NCI-H82 treated with DMSO at 0.1 percent for 48 hours (cell line): ENCODE data around the gene ZBTB44.
"Not testable (repeated sequence)": the region's sequence is repeated elsewhere in the genome, so short reads cannot be mapped to it uniquely, and the experiment has no call there.

Experiments
- DNase-seq: peaks from one replicate; lab custom pipeline; 2025; ENCODE audit not compliant: unreplicated experiment; lab: John Stamatoyannopoulos, UW

The ZBTB44 gene

DNA sequence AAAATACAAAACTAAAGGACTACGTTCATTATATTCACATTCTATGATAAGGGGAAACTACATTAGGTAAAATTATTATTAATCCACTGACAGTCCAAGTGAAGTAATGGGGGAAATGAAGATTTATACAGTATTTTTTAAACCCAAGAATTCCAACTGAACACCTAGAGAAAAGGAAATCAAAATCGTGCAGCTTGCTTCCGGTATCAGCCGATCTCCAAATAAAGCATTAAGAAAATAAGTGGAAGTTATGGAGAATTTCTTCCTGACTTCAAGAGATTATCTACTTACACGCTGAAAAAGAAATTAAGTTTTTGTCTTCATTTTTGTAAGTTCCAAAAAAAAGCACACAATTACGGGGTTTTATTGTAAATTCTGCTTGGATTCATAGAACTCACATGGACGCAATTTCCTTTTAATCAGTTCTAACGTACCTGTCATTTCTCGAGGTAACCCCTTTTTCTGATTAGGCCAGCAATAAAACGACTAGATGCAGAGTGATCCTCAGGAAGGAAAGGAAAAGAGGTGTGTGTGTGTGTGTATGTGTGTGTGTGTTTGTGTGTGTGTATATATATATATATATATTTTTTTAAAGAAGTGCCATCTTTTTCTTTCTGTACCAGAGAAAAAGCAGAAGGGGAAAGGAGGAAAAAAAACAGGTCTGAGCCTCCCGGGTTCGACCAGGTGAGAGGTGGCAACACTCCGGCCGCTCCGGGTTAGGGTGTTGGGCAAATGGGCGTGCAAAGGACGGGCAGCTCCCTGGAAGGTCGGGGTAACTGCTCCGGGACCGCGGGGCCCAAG lies 1.1 kb downstream of the ZBTB44 start:
- no peak for DNase-seq

DNA sequence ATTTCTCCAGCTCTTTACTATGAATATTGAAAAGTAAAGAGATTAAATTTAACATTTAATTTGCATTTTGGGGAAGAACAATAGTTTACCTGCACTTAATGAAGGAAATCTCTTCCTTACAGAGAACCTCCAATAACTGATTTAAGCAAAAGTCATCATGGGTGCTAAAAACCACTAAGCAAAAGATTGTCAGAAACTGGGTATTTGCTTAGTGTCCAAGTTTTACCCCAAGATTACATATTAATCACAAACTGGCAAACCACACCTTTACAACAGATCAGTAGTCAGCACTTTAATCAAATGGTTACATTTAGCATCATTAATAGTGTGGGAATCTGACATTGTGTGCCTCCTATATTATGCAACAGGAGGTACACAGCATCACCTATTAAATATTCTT lies 2.7 kb downstream of the ZBTB44 start:
- no peak for DNase-seq

DNA sequence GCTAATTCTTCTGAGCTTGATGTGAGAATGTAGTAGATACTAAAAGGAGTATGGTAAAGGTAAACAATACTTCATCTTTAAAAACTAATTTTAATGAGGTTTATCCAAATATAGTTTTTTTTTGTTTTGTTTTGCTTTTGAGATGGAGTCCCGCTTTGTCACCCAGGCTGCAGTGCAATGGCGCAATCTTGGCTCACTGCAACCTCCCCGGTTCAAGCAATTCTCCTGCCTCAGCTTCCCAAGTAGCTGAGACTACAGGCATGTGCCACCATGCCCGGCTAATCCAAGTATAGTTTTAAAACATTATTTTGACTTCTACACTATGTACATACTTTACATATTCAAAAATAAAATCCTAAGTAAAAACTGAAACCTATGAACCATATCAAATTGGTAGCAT lies 4.1 kb downstream of the ZBTB44 start:
- no peak for DNase-seq

DNA sequence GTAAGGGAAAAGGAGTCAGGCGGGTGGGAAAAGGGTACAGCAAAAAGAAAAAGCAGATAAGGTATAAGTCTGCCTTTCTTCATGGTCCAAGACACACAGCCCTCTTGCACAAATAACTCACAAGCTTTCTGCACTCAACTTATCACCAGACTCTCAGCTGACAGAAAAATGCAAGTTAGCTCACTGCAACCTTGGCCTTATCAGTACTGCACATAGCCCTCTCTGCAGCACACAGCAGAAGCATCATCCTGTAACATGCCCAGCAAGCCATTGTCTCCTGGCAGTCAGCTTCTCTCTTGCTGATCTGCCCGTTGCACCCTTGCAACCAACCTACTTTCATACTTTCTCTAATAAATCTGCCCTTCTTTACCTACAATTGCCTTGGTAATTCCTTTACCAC lies 5.8 kb downstream of the ZBTB44 start:
- DNase-seq, result no peak

DNA sequence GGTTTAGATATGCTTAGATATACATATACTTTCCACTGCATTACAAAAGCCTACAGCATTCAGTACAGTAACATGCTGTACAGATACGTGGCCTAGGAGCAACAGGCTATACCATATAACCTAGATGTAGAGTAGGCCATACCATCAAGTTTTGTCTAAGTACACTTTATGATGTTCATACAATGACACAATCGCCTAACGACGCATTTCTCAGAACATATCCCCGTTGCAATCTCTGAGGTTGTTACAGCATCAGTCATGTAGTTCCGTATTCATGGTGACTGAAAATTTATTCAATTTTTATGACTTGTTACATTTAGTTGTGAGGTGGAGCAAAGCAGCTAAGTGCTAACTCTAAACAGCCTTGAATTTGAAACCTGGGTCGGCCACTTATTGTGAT lies 6.7 kb downstream of the ZBTB44 start:
- no peak for DNase-seq

DNA sequence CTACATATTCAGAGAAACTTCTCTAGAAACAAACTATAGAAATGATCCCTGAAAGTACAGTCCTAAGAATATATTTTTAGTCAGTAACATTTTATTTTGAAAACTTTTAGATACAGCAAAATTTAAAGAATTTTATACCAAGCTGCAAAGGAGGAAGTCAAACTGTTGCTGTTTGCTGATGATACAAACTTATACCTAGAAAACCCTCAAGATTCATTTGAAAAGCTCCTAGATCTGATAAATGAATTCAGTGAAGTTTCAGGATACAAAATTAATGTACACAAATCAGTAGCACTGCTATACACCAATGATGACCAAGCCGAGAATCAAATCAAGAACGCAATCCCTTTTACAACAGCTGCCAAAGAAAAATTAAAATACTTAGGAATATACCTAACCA lies 10.1 kb downstream of the ZBTB44 start:
- no peak for DNase-seq

DNA sequence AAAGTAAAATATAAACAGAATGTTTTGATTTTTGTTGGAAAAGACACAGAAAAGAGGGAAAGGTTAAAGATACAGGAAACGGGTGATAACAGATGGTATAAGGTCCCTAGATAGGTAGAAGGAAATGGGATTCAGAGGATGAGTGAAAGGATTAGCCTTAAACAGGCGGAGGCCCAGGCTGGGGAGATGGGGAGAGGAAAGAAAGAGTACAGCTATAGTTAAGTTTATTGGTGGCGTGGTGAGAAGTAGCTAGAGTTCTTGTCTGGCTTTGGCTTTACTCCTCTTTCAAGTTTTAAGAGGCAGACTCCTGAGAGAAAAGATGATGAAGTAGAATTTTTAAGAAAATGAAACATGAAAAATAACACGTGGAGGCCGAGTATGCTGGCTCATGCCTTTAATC lies 13.7 kb downstream of the ZBTB44 start:
- peak; percentile 91 for DNase-seq

DNA sequence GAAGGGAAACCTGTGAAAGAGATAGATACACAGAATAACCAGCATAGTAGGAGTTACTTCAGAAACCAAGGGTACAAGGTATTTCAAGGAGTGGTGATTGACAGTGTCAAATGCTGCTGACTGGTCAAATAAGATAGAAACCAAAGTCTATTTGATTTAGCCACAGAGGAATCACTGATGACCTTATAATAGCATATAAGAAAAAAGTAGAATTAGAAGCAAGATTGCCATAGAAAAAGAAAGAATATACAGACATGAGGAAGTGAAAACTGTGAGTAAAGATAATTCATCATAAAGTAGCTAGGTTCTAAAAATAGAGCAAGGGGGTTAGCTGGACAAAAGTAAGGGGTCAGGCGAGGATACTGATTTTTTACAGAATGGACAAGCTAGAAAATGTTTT lies 14.2 kb downstream of the ZBTB44 start:
- no peak for DNase-seq

DNA sequence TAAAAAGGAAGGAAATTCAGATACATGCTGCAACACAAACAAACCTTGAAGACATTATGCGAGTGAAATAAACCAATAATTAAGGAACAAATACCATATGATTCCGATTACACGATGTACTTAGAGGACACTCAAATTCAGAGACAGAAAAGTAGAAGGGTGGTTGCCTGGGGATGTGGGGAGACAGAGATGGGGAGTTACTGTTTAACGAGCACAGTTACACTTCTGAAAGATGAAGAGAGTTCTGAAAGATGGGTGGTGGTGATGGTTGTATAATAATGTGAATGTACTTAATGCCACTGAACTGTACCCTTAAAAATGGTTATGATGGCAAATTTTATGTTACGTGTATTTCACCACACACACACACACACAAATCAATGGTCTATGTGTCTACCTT lies 14.7 kb downstream of the ZBTB44 start:
- no peak for DNase-seq

DNA sequence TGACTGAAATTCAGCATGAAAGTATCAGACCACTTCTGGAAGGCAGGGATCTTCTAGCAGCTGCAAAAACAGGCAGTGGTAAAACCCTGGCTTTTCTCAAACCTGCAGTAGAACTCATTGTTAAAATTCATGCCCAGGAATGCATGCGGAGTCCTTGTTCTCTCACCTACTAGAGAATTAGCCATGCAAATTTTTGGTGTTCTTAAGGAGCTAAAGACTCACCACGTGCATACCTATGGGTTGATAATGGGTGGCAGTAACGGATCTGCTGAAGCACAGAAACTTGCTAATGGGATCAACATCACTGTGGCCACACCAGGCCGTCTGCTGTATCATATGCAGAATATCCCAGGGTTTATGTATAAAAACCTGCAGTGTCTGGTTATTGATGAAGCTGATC lies 19.1 kb downstream of the ZBTB44 start:
- peak; percentile 7 for DNase-seq

DNA sequence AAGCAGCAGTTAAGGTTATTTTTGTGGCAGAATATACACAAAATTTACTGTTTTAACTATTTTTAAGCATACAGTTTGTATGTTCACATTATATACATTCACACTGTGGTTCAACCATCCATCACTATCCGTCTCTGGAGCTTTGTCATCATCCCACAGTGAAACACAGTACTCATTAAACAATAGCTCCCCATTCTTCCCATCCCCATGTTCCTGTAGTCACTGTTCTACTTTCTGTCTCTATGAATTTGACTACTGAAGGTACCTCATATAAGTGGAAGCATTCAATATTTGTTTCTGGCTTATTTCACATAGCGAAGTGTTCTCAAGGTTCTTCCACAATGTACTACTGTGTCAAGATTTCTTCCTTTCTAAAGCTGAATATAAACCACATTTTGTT lies 32.6 kb downstream of the ZBTB44 start:
- no peak for DNase-seq

DNA sequence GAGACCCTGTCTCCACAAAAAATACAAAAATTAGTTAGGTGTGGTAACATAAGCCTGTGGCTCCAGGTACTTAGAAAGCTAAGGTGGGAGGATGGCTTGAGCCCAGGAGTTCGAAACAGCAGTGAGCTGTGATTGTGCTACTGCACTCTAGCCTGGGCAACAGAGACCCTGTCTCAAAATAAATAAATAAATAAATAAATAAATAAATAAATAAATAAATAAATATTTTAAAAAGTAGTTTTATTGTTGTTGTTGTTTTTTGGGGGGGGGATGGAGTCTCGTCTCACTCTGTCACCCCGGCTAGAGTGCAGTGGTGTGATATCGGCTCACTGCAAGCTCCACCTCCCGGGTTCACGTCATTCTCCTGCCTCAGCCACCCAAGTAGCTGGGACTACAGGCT lies 33.4 kb downstream of the ZBTB44 start:
- DNase-seq, result not testable (repeated sequence)

DNA sequence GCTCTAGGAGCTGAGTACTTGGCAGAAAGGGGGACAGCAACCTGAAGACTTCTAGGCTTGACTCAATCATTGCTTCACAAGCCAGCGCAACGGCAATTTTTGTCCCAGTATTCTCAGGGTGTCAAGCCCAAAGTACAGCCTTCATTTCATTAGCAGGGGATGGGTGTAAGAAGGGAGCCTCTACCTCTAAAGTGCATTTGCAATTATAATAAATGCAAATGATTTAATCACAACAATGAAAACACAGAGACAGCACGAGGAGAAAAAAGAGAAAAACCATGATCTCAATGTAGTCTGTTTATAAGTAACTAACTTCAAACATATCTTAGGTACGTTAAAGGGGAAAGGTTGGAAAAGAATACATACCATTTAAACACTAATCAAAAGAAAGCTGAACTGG lies 34.7 kb downstream of the ZBTB44 start:
- DNase-seq, result no peak

DNA sequence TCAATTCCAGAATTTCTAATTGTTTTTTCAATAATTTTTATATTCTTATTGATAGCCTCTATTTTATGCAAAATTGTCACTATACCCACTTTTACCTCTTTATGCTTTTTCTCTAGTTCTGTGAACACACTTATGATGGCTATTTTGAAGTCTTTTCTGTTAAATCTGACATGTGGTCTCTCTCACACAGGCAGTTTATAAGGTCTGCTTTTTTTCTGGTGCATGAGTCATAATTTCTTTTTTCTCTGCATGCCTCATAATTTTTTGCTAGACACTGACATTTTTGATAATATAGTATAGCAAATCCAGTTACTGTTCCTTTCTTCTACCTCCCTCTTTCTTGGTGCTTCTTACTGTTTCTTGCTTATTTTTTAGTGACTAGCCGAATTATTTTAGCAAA lies 36.0 kb downstream of the ZBTB44 start:
- DNase-seq, result no peak

DNA sequence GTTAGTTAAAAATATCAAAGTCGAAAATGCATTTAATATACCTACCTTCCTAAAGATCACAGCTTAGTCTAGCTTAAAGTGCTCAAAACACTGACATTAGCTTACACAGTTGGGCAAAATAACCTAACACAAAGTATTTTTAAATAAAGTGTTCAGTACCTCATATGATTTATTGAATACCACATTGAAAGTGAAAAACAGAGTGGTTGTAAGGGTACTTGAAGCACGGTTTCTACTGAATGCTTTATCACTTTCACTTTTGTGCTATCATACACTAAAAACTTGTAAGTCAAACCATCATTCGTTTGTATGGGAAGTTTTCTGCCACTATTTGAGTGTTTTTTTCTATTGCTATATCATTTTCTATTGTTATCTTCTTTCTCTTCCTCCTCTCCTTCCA lies 36.6 kb downstream of the ZBTB44 start:
- no peak for DNase-seq

DNA sequence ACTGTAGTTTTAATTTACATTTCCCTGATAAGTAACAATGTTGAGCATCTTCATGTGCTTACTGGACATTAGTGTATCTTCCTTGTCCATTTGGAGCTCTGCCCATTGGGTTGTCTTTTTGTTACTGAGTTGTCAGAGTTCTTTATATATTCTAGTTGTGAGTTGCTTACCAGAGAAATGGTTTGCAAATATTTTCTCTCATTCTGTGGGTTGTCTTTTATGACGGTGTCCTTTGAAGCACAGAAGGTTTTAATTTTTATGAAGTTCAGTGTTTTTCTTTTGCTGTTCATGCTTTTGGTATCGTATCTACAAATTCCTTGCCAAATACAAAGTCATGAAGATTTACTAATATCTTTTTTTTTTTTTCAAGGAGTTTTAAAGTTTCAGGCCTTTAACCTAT lies 42.4 kb downstream of the ZBTB44 start:
- no peak for DNase-seq

DNA sequence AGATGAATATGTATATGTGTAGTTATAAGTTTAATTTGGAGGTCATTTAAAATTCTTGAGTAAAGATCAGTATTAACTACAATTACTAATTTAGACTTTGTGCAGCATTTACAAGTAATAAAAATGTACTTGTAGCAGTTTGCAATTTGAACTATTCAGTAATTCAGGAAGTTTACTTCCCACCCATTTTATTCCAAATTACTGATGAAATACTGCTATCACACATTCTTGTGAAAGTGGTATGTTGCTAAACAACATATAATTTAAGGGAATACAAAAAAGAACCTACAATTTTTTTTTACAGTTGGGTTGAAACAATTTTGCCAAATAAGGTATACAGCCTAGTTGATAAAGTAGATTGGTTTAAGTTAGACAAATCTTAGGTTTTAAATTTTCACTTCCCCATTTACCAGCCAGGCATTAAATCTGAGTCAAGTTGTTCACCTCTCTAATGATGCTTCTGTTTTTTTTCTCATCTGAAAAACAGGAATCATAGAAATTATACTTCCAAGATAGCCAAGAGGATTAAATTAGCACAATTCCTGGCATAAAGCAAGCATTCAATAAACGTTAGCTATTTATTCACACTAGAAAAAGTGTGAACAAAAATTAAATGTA lies 45.3 kb downstream of the ZBTB44 start:
- DNase-seq, result no peak

DNA sequence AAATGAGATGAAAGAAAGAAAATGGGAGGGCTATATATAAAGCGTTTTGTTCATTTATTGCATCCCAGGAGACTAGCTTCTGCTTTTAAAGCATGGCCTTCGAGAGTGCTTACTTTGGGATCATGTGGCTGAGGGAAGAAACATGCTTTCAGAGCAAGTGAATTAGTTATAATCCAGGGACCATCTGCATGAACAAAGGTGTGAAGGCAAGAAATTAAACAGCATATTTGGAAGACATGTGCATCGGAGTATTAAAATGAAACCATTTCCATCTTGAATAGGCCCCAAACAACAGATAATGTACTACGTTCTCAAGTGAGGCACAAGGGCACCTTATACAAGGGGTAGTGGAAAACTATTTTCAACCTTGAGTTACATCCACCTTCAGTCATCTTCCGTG lies 51.4 kb downstream of the ZBTB44 start:
- DNase-seq, result no peak

DNA sequence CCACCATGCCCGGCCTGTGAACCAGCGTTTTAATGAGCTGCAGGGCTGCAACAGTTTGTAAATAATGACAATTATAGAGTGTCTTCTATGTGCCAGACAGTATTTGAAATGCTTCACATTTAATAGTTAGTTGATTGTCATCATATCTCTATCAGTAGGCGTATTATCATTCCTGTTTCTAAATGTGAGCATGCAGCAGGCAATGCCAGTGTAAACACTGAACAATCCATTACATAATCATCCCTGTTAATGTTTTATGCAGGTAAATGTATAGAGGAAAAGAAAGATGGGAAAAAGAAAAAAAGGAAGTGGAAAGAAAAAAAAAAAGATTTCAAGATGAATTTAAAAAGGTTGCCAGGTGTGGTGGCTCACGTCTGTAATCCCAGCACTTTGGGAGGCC lies 52.3 kb downstream of the ZBTB44 start:
- no peak for DNase-seq

DNA sequence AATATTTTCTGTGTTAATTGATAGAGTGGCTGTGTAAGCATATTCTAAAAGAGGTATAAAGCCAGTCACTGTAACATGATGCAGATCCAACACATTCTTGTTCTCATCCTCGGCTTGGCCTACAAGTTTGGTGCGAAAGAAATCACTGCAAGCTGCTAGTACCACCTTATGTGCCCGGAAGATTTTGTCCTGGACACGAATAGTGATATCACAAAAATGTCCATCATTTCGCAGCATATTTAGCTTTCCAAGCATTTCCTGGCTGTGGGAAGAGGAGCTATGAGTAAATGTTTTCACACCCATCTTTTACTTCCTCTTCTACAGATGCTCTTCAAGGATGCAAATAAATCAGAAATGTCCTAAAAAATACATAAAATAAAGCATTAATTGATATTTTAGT lies 53.1 kb downstream of the ZBTB44 start:
- DNase-seq, result no peak

DNA sequence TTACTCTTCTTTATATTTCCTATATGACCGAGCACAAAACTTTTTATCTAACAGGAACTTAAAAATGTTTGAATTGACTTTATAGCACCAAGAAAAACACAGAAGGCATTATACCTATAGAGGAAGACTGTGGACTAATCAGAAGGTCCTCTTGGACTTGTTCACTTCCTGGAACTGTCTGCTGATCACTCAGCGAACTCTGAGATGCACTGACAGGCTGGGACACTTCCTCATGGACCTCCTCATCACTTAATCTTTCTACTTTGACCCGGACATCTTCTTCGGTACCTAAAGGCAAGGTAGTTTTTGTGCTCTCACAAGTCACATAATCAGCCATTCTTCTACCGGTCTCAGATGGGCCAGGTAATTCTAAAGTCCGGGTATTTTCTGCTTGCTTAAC lies 54.0 kb downstream of the ZBTB44 start:
- DNase-seq, result no peak

DNA sequence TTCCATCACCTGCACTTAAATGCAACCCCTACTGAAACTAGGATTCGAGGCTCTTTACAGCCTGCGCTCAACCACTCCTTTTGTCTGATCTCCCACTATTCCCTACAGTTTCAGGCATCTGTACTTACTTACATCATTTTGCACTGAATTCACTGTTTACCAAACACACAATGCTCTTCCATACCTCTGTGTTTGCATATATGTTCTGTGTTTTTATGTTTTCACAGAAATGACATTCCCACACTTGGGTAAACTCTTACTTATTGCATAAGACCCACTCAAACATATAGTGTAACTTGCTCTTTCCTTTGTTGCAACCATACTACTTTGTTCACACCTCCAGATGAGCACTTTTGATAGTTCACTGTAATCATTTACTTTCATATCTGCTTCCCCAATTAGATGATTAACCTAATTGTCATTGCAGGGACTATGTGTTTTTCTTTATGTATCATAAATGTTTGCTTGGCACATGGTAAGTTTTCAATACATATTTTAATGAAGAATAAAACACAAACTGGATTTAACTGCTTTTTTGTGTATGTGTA lies 54.6 kb downstream of the ZBTB44 start:
- no peak for DNase-seq

DNA sequence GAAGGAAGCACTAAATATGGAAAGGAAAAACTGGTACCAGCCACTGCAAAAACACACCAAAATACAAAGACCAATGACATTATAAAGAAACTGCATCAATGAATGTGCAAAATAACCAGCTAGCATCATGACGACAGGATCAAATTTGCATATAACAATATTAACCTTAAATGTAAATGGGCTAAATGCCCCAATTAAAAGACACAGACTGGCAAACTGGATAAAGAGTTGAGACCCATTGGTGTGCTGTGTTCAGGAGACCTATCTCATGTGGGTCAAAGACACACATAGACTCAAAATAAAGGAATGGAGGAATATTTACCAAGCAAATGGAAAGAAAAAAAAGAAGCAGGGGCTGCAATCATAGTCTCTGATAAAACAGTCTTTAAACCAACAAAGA lies 63.0 kb downstream of the ZBTB44 start:
- DNase-seq, result not testable (repeated sequence)
